Gastrocnemius medialis (tissue), 4 donors: ENCODE data around the gene ZDHHC12. TPM values are rescaled to one million over a fixed set of nuclear protein-coding genes. Genes with fewer than 3 reads are reported as not detected.
"Not testable (repeated sequence)": the region's sequence is repeated elsewhere in the genome, so short reads cannot be mapped to it uniquely, and the experiment has no call there.

Experiments used
- ATAC-seq, 2 donors: fragments of 150-250 bp; one replicate each; pipeline ENCODE4 v1.9.1; 2016
- DNase-seq, 2 donors: peaks; one replicate each; pipeline ENCODE4 v3.0.0-alpha.2; 2019
- H3K27ac ChIP-seq, 4 donors: fragments of 200-600 bp; sonication (generic); 1 replicate in 1 of 4; 2 replicates in 3 of 4; pipeline ENCODE4 v1.5.1; 2016 to 2018; ENCODE audit warnings: mild to moderate bottlenecking in 2 of 4, moderate library complexity in 1 of 4
- H3K27me3 ChIP-seq, 3 donors: fragments of 200-600 bp; sonication (generic) in 2 of 3; 1 replicate in 1 of 3; 2 replicates in 2 of 3; pipeline versions ENCODE4 v1.5.1 to v1.6.0; 2016 to 2019; ENCODE audit warnings: mild to moderate bottlenecking in 1 of 3, moderate library complexity in 1 of 3
- H3K36me3 ChIP-seq, 2 donors: fragments of 200-600 bp; sonication (generic) in 1 of 2; one replicate each; pipeline ENCODE4 v1.5.1; 2017 to 2018
- H3K4me1 ChIP-seq, 2 donors: fragments of 200-600 bp; sonication (generic) in 1 of 2; one replicate each; pipeline ENCODE4 v1.5.1; 2016 to 2017; ENCODE audit warnings: mild to moderate bottlenecking in 2 of 2
- H3K4me3 ChIP-seq, 4 donors: fragments of 200-600 bp; sonication (generic) in 3 of 4; 1 replicate in 1 of 4; 2 replicates in 3 of 4; pipeline ENCODE4 v1.5.1; 2016 to 2019; ENCODE audit warnings: mild to moderate bottlenecking in 2 of 4
- H3K9me3 ChIP-seq, 3 donors: fragments of 200-600 bp; sonication (generic) in 2 of 3; 1 replicate in 1 of 3; 2 replicates in 2 of 3; pipeline ENCODE4 v1.5.1; 2016 to 2019
- CTCF ChIP-seq, 5 experiments: fragments of 450-650 bp in 3 of 5; fragments of 200-600 bp in 2 of 5; sonication (generic) in 2 of 5; IDR thresholded peaks in 4 of 5; conservative IDR thresholded peaks in 1 of 5; 1 replicate in 4 of 5; 2 replicates in 1 of 5; pipeline ENCODE4 v1.5.1; 2016 to 2019; ENCODE audit warnings: antibody characterized with exemption in 5 of 5, mild to moderate bottlenecking in 3 of 5, moderate library complexity in 3 of 5
- POLR2A ChIP-seq, 2 donors: fragments of 450-650 bp; IDR thresholded peaks; one replicate each; pipeline ENCODE4 v1.6.1; 2017; ENCODE audit warnings: antibody characterized with exemption in 2 of 2, mild to moderate bottlenecking in 2 of 2, moderate library complexity in 2 of 2
- in situ Hi-C, 4 donors: fragments of 200-750 bp; cut with MboI; loops; one replicate each; pipeline versions ENCODE4 v1.15.0 to v1.8.0; 2017; ENCODE audit warnings: low sequenced_read_pairs in 4 of 4
- intact Hi-C: fragments of 100-400 bp; cut with DNase I; formaldehyde crosslinking; loops from one replicate; pipeline ENCODE4 v1.15.1; 2023; ENCODE audit warnings: low total_unique reads
- total RNA-seq, 4 donors: library from RNA; depleted of rRNA; stranded (reverse); fragments of >200 nt; gene quantifications; one replicate each; pipeline versions ENCODE4 v1.1.0 to v1.2.3, GENCODE V29; 2016

Gene ZDHHC12
- total RNA-seq, 4 donors from 2014 or later, result 8.9 to 37.3 (median 31.0) TPM

DNA sequence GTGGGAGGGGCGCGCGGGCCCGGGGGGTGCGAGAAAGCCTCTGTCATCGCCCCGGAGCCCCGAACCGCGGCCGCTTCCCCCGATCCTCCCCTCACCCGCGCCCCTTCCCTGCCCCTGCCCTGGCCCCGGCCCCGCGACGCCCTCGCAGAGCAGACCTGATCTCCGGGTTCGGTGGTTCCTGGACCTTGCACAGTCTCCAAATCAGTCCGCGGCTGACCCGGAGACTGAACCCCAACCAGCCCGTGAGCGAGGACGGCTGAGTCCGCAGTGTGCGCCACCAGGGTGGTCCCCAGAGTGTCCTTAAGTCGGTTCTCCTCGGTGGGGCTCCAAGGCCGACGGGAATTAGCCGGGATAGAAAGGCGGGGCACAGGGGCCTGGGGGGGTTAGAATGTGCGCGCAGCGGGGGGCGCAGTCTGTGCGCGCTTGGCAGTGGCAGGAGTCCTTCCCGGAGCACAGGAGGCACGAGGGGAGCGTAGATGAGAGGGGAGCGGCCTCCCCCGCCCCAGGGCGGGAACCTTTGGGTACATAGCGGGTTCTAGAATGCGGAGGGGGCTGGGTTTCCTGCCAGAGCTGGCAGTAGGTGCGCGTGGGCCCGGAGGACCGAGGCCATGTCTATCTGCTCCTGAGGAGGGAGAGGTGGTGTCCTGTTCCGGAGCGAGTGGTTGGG lies 20.8 kb downstream of the ZDHHC12 start:
- in situ Hi-C loops, result no loop called here
- Histone ChIP-seq H3K4me1 (peaks cover 0 to 11% of the 10 kb centered on the region in 2 donors), H3K4me3 (peak overlapping the region; percentile 62 to 89 (median 76)), H3K27me3 (no peaks in the 10 kb centered on the region), H3K36me3 (no peaks in the 10 kb centered on the region), H3K27ac (peak overlapping the region; percentile 69 to 79 (median 74)), H3K9me3 (no peaks in the 10 kb centered on the region)
- ATAC-seq, result peak; percentile 3 to 10
- intact Hi-C loops, result loop anchor here (1.0 kb wide), 3 partner anchors 14 to 115 kb away; partner anchors contain the start of genes ENDOG, SET and ZDHHC12
- DNase-seq, result no peak
- TF ChIP-seq CTCF (IDR thresholded peaks at IDR 0.05 in 4 of 5, conservative IDR thresholded peaks at IDR 0.05 in 1 of 5) (no peak), POLR2A (IDR thresholded peaks at IDR 0.05) (no peak)

- Histone ChIP-seq H3K36me3 (no peaks in the 10 kb centered on the region), H3K9me3 (no peaks in the 10 kb centered on the region), H3K27me3 (no peaks in the 10 kb centered on the region), H3K4me1 (peaks cover 0 to 11% of the 10 kb centered on the region in 2 donors), H3K27ac (peak within 1 kb of the TSS; percentile 69 to 79 (median 74)), H3K4me3 (peak within 1 kb of the TSS; percentile 62 to 89 (median 76))
- DNase-seq, result peak; percentile 57 to 69
- in situ Hi-C loops (no loop called here), intact Hi-C loops (loop anchor here (1.0 kb wide), 3 partner anchors 13 to 116 kb away; partner anchors contain the start of genes ENDOG, SET and ZDHHC12)
- TF ChIP-seq POLR2A (IDR thresholded peaks at IDR 0.05) (no peak), CTCF (IDR thresholded peaks at IDR 0.05 in 4 of 5, conservative IDR thresholded peaks at IDR 0.05 in 1 of 5) (peak; percentile 66 to 91 (median 85))
- peak; percentile 86 to 91 for ATAC-seq
Observed at GRCh38 chr9:128702445-128702948, 21.4 kb downstream of the ZDHHC12 start, which contains the start of gene PKN3. TSS of gene PKN3 (plus strand) at chr9:128702503. CDS start at chr9:128702916, 413 bp downstream.

DNA sequence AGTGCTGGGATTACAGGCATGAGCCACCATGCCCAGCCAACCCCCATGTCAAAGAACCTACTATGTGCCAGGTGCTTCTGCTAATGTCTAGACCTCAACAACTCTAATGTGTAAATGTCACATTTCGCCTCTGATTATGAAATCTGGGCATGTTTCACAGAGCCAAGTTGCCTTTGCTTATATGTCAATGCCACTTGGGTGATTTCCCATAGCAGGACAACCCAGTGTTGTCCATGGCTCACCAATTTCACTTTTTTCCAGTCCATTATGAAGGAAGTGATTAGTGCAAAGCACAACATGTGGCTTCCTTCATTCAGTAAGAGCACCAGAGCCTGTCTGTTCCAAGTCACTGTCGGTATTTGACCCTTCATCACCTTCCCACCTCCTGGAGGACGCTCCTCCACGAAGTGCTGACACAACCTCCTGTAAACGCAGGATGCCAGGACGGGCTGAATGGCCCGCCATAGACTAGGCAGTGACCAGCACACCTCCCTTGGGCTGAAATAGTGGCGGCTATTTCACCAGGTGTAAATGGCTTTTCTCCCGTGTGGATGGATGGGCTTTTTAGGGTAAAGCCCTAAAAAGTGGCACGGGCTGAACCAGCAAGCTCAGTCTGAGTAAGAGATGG lies 22.6 kb downstream of the ZDHHC12 start:
- no peaks in the 10 kb centered on the region for H3K27me3 ChIP-seq
- no peak overlapping the region for H3K4me3 ChIP-seq
- H3K27ac ChIP-seq, result no peak overlapping the region
- ATAC-seq (no peak), DNase-seq (no peak)
- H3K4me1 ChIP-seq, result peaks cover 0 to 11% of the 10 kb centered on the region in 2 donors
- in situ Hi-C loops (no loop called here), intact Hi-C loops (no loop called here)
- TF ChIP-seq POLR2A (IDR thresholded peaks at IDR 0.05) (no peak), CTCF (IDR thresholded peaks at IDR 0.05 in 4 of 5, conservative IDR thresholded peaks at IDR 0.05 in 1 of 5) (no peak)
- no peaks in the 10 kb centered on the region for H3K9me3 ChIP-seq
- H3K36me3 ChIP-seq, result peaks cover 0 to 2% of the 10 kb centered on the region in 2 donors

DNA sequence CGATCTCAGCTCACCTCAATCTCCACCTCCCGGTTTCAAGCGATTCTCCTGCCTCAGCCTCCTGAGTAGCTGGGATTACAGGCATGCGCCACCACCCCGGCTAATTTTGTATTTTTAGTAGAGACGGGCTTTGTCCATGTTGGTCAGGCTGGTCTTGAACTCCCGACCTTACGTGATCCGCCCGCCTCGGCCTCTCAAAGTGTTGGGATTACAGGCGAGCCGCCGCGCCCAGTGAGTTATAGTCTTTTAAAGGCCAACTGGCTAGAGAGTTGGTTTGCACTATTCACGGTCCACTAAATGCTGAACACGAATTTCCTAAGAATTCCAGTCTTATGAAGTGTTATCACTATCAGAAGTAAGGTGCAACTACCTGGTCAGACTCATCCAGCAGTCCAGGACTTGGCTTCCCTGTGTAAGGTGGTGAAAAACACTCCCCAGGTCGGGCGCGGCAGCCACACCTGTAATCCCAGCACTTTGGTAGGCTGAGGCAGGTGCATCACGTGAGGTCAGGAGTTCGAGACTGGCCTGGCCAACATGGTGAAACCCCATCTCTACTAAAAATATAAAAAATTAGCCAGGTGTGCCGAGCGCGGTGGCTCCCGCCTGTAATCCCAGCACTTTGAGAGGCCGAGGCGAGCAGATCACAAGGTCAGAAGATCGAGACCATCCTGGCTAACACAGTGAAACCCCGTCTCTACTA lies 24.7 kb downstream of the ZDHHC12 start:
- ATAC-seq, DNase-seq, H3K4me3 ChIP-seq, in situ Hi-C loops, intact Hi-C loops, H3K9me3 ChIP-seq, H3K27me3 ChIP-seq, H3K27ac ChIP-seq: not testable (repeated sequence)
- Histone ChIP-seq H3K36me3 (peaks cover 0 to 20% of the 10 kb centered on the region in 2 donors), H3K4me1 (peaks cover 0 to 11% of the 10 kb centered on the region in 2 donors)
